GM12801 (cell line): ENCODE data around the gene PWP1.

Experiments used
- CTCF ChIP-seq: IDR thresholded peaks from one replicate; pipeline ENCODE4 v1.5.1; 2011; ENCODE audit warnings: control low read depth; ENCODE audit not compliant: insufficient read length; ENCODE audit errors: extremely low read depth

Gene PWP1

GRCh38 chr12:107685360-107686248 lies at the start of gene PWP1:
TSS of gene PWP1 (plus strand) at chr12:107685799. CDS start at chr12:107685900, 101 bp downstream.
- TF ChIP-seq CTCF = no peak

- no peak for TF ChIP-seq CTCF
Observed at GRCh38 chr12:107641154-107641553, 44.4 kb upstream of the PWP1 start.

GRCh38 chr12:107642240-107642639 lies 43.4 kb upstream of the PWP1 start:
- TF ChIP-seq CTCF = no peak

- TF ChIP-seq CTCF = no peak
Observed at GRCh38 chr12:107645630-107646333, 39.8 kb upstream of the PWP1 start.

GRCh38 chr12:107646436-107646835 lies 39.2 kb upstream of the PWP1 start:
- no peak for TF ChIP-seq CTCF

GRCh38 chr12:107649661-107650061 lies 35.9 kb upstream of the PWP1 start:
- TF ChIP-seq CTCF = no peak

- no peak for TF ChIP-seq CTCF
Observed at GRCh38 chr12:107650977-107651376, 34.6 kb upstream of the PWP1 start.
